H9 (cell line): ENCODE data around the gene CTNNA3. TPM values are rescaled to one million over a fixed set of nuclear protein-coding genes. Genes with fewer than 3 reads are reported as not detected.

Experiments used
- DNase-seq: peaks from one replicate; pipeline ENCODE4 v3.0.0-alpha.2; 2017
- H2AFZ ChIP-seq: one replicate; pipeline ENCODE4 v1.6.1; 2013; ENCODE audit warnings: mild to moderate bottlenecking, low read length, control low read depth, moderate library complexity
- H2AK5ac ChIP-seq: 2 replicates; pipeline ENCODE4 v1.6.1; 2013; ENCODE audit warnings: low read length, control low read depth, mixed read lengths; ENCODE audit not compliant: insufficient read length
- H2BK120ac ChIP-seq: one replicate; pipeline ENCODE4 v1.6.1; 2013; ENCODE audit warnings: low read depth, mild to moderate bottlenecking, low read length, control low read depth, inconsistent platforms; ENCODE audit not compliant: poor library complexity, severe bottlenecking
- H2BK12ac ChIP-seq: 2 replicates; pipeline ENCODE4 v1.6.1; 2013; ENCODE audit warnings: low read length, control low read depth, mixed read lengths, low read depth; ENCODE audit not compliant: insufficient read length
- H2BK15ac ChIP-seq: 2 replicates; pipeline ENCODE4 v1.6.1; 2013; ENCODE audit warnings: low read depth, low read length, control low read depth
- H2BK20ac ChIP-seq: one replicate; pipeline ENCODE4 v1.6.1; 2013; ENCODE audit warnings: low read depth, mild to moderate bottlenecking, low read length, control low read depth, inconsistent platforms; ENCODE audit not compliant: poor library complexity, severe bottlenecking
- H2BK5ac ChIP-seq: 2 replicates; pipeline ENCODE4 v1.6.1; 2013; ENCODE audit warnings: low read length, control low read depth, mixed read lengths; ENCODE audit not compliant: insufficient read length
- H3K14ac ChIP-seq: 2 replicates; pipeline ENCODE4 v1.6.1; 2013; ENCODE audit warnings: low read length, control low read depth; ENCODE audit not compliant: insufficient read depth
- H3K18ac ChIP-seq: 2 replicates; pipeline ENCODE4 v1.6.1; 2013; ENCODE audit warnings: low read depth, mild to moderate bottlenecking, mixed read lengths, low read length, control low read depth; ENCODE audit not compliant: insufficient read length
- H3K23ac ChIP-seq: 2 replicates; pipeline ENCODE4 v1.6.1; 2013; ENCODE audit warnings: low read length, control low read depth, mixed read lengths, low read depth; ENCODE audit not compliant: insufficient read length
- H3K23me2 ChIP-seq: 2 replicates; pipeline ENCODE4 v1.6.1; 2013; ENCODE audit warnings: low read depth, mild to moderate bottlenecking, mixed read lengths, low read length, control low read depth; ENCODE audit not compliant: insufficient read length, poor library complexity, severe bottlenecking
- H3K27ac ChIP-seq: 2 replicates; pipeline ENCODE4 v1.5.1; 2013; ENCODE audit warnings: low read length, control low read depth, mixed read lengths, low read depth; ENCODE audit not compliant: insufficient read length
- H3K27me3 ChIP-seq: 2 replicates; pipeline ENCODE4 v1.6.1; 2013; ENCODE audit warnings: low read length, control low read depth, inconsistent platforms; ENCODE audit not compliant: insufficient read depth
- H3K4ac ChIP-seq: 2 replicates; pipeline ENCODE4 v1.6.1; 2013; ENCODE audit warnings: low read depth, mild to moderate bottlenecking, control low read depth, inconsistent platforms, low read length, moderate library complexity
- H3K4me1 ChIP-seq: 2 replicates; pipeline ENCODE4 v1.6.1; 2013; ENCODE audit warnings: low read length, control low read depth, inconsistent platforms; ENCODE audit not compliant: insufficient read depth
- H3K4me2 ChIP-seq: 2 replicates; pipeline ENCODE4 v1.6.1; 2013; ENCODE audit warnings: low read length, control low read depth, mixed read lengths; ENCODE audit not compliant: insufficient read length, insufficient read depth
- H3K56ac ChIP-seq: 2 replicates; pipeline ENCODE4 v1.6.1; 2013; ENCODE audit warnings: low read depth, mild to moderate bottlenecking, mixed read lengths, low read length, control low read depth; ENCODE audit not compliant: insufficient read length
- H3K79me1 ChIP-seq: 2 replicates; pipeline ENCODE4 v1.6.1; 2013; ENCODE audit warnings: low read depth, mild to moderate bottlenecking, moderate library complexity, low read length, control low read depth, inconsistent platforms; ENCODE audit not compliant: insufficient read depth, poor library complexity, severe bottlenecking
- H3K79me2 ChIP-seq: 2 replicates; pipeline ENCODE4 v1.6.1; 2013; ENCODE audit warnings: low read length, control low read depth, inconsistent platforms; ENCODE audit not compliant: insufficient read depth
- H3K9ac ChIP-seq: 2 replicates; pipeline ENCODE4 v1.6.1; 2013; ENCODE audit warnings: low read length, control low read depth, mixed read lengths; ENCODE audit not compliant: insufficient read length; ENCODE audit errors: extremely low read depth
- H3K9me3 ChIP-seq: one replicate; pipeline ENCODE4 v1.6.1; 2013; ENCODE audit warnings: low read depth, low read length, inconsistent platforms; ENCODE audit not compliant: control insufficient read depth
- H3T11ph ChIP-seq: one replicate; pipeline ENCODE4 v1.6.1; 2013; ENCODE audit warnings: mild to moderate bottlenecking, low read length, control low read depth, inconsistent platforms
- H4K20me1 ChIP-seq: one replicate; pipeline ENCODE4 v1.6.1; 2013; ENCODE audit not compliant: control insufficient read depth, insufficient read length, insufficient read depth
- H4K5ac ChIP-seq: 2 replicates; pipeline ENCODE4 v1.6.1; 2013; ENCODE audit warnings: low read depth, mild to moderate bottlenecking, mixed read lengths, low read length, control low read depth; ENCODE audit not compliant: insufficient read length
- H4K8ac ChIP-seq: replicated peaks from 2 replicates; pipeline ENCODE4 v1.6.1; 2013; ENCODE audit warnings: low read length, control low read depth, mixed read lengths, low read depth; ENCODE audit not compliant: insufficient read length
- H4K91ac ChIP-seq: 2 replicates; pipeline ENCODE4 v1.6.1; 2013; ENCODE audit warnings: low read depth, mild to moderate bottlenecking, moderate library complexity, mixed read lengths, low read length, control low read depth; ENCODE audit not compliant: insufficient read length
- H3K27ac Mint-ChIP-seq, 3 experiments: 2 replicates in 2 of 3; 3 replicates in 1 of 3; pipeline ENCODE4 v1.8.0; 2020 to 2021; ENCODE audit warnings: mixed read lengths in 3 of 3, mild to moderate bottlenecking in 1 of 3, moderate library complexity in 1 of 3
- H3K27me3 Mint-ChIP-seq: 2 replicates; pipeline ENCODE4 v1.8.0; 2021; ENCODE audit warnings: low read depth, mild to moderate bottlenecking, moderate library complexity, mixed read lengths
- H3K36me3 Mint-ChIP-seq, 3 experiments: 2 replicates in 2 of 3; 3 replicates in 1 of 3; pipeline ENCODE4 v1.8.0; 2020 to 2021; ENCODE audit warnings: low read depth in 3 of 3, mixed read lengths in 3 of 3; ENCODE audit not compliant: insufficient read depth in 1 of 3
- H3K4me1 Mint-ChIP-seq, 2 experiments: 2 replicates each; pipeline ENCODE4 v1.8.0; 2020; ENCODE audit warnings: mixed read lengths in 2 of 2
- H3K4me3 Mint-ChIP-seq, 2 experiments: 2 replicates in 1 of 2; 3 replicates in 1 of 2; pipeline ENCODE4 v1.8.0; 2020 to 2021; ENCODE audit warnings: mild to moderate bottlenecking in 2 of 2, mixed read lengths in 2 of 2, moderate library complexity in 1 of 2
- H3K9me3 Mint-ChIP-seq, 2 experiments: 2 replicates in 1 of 2; 3 replicates in 1 of 2; pipeline ENCODE4 v1.8.0; 2020; ENCODE audit warnings: mild to moderate bottlenecking in 2 of 2, mixed read lengths in 2 of 2, moderate library complexity in 1 of 2
- CTCF ChIP-seq: fragments of 200-600 bp; sonication (generic); conservative IDR thresholded peaks from 3 replicates; pipeline ENCODE4 v1.8.0; 2021; ENCODE audit warnings: antibody characterized with exemption, mild to moderate bottlenecking
- WGBS: extraction: QIAGEN DNeasy Blood & Tissue Kit; methylation state at CpG from one replicate; pipeline ENCODE4 v1.1.7; 2013; ENCODE audit warnings: missing lambda C conversion rate, low lambda C conversion rate, mixed read lengths; ENCODE audit not compliant: insufficient read length; ENCODE audit errors: extremely low coverage; 5-methylcytosine and 5-hydroxymethylcytosine counted together
- total RNA-seq: library from RNA; stranded (reverse); gene quantifications from 2 replicates; pipeline ENCODE4 v1.2.1, GENCODE V29; 2021

CTNNA3 gene
- total RNA-seq, 1 experiment from 2014 or later = 3.3 TPM

DNA sequence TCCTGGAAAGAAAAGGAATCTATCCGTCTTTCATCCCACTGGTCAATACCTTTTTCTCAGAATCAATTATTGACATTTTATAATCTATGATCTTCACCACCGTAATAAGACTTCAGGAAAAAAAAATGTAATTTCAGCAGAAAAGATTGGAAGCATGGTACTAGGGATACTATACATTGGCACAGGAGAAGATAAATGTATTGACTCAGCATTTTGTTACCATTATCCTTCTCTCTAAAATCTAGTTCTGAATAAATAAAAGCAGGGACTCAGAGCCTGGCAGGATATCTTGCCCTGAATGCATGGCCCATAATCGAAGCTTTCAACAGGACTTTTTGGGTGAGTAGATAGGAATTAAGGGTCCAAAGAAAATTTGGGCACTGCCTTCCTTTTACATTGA, 649.5 kb downstream of the CTNNA3 start:
- TF ChIP-seq CTCF = no peak
- H3K56ac ChIP-seq = no peak overlapping the region
- Mint-ChIP-seq H3K27ac (no peak overlapping the region), H3K4me1 (no peaks in the 10 kb centered on the region), H3K4me3 (no peak overlapping the region), H3K36me3 (no peaks in the 10 kb centered on the region), H3K9me3 (no peaks in the 10 kb centered on the region), H3K27me3 (no peaks in the 10 kb centered on the region)
- no peak overlapping the region for H3K9ac ChIP-seq
- no peak overlapping the region for H3K27ac ChIP-seq
- no peaks in the 10 kb centered on the region for H3K4me1 ChIP-seq
- H3K9me3 ChIP-seq = no peaks in the 10 kb centered on the region
- no peak overlapping the region for H4K91ac ChIP-seq
- no peak overlapping the region for H2AK5ac ChIP-seq
- H3K4ac ChIP-seq = no peak overlapping the region
- no peaks in the 10 kb centered on the region for H3K79me2 ChIP-seq
- H3K18ac ChIP-seq = no peak overlapping the region
- no CpG with 5 or more reads among the region's 3 CpGs for WGBS
- H3T11ph ChIP-seq = no peak overlapping the region
- no peak overlapping the region for H2BK15ac ChIP-seq
- H2BK120ac ChIP-seq = no peak overlapping the region
- H3K79me1 ChIP-seq = no peaks in the 10 kb centered on the region
- H2BK12ac ChIP-seq = no peak overlapping the region
- H4K8ac ChIP-seq = no peak overlapping the region
- no peak overlapping the region for H3K23ac ChIP-seq
- H2AFZ ChIP-seq = no peak overlapping the region
- no peak overlapping the region for H3K4me2 ChIP-seq
- H4K20me1 ChIP-seq = no peaks in the 10 kb centered on the region
- H4K5ac ChIP-seq = no peak overlapping the region
- H3K27me3 ChIP-seq = no peaks in the 10 kb centered on the region
- H2BK20ac ChIP-seq = no peak overlapping the region
- no peak overlapping the region for H3K14ac ChIP-seq
- H3K23me2 ChIP-seq = no peaks in the 10 kb centered on the region
- H2BK5ac ChIP-seq = no peak overlapping the region
- DNase-seq = no peak
